NCI-H1105 treated with DMSO at 0.1 percent for 48 hours (cell line): ENCODE results near the gene RWDD1.
A peak's percentile ranks its signal among the peaks of the same experiment; 100 is the strongest.

ENCODE experiments used
- DNase-seq: peaks from one replicate; lab custom pipeline; 2025; lab: John Stamatoyannopoulos, UW

RWDD1 gene

GRCh38 chr6:116570856-116571682, at the start of gene RWDD1:
RWDD1 (plus strand) TSS chr6:116571504; CDS start chr6:116571583, 79 bp downstream.
- peak; percentile 99 for DNase-seq

DNA sequence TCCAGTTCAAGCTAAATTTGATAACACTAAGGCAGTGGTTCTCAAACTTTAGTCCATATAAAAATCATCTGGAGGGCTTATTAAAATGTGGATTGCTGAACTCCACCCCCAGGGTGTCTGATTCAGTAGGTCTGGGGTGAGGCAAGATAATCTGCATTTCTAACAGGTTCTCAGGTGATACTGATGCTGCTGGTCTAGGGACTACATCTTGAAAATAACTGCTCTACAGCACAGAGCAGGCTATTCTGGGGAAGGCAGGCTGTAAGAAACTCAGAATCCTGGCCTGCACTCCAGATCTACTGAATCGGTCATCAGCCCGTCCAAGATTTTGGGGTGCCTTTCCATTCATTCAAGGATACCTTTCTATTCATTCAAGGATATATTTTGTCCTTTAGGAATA, 48.4 kb upstream of the RWDD1 start:
- DNase-seq: no peak

DNA sequence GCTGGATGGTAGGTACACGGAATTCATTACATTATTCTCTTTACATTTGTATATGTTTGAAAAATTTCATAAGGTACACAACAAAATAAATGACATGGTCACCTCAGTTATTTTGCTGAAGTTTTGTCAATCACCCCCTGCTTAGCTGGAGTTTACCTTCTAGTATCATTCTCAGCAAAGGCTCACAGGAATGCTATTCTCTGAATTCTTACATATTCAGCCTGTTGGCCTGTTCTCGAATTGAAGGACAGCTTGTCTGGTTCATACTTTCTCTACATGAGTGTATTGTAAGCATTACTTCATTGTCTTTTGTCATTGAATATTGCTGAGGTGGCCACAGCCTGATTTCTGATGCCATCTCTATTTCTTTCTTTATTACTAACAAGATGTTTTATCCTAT, 47.1 kb upstream of the RWDD1 start:
- no peak for DNase-seq

- peak; percentile 37 for DNase-seq
Observed at GRCh38 chr6:116528133-116528532, 43.2 kb upstream of the RWDD1 start.

DNA sequence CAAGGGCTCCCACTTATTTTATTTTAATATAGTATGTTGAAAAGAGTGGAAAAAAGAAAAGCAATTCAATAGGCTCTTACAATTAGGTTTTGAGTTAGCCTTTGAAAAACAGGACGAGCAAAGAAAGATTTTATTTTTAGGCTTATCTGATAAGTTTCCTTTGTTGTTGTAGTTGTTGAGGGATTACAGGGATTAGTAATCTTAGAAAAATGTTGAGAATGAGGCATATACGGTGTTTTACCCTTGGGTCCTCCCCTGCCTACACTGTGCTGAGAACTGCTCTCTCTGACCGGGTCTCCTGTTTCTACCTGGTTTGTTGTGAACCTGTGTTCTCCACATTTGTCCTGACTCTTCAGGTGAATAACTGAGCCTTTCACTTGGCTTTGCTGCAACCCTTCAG, 42.5 kb upstream of the RWDD1 start:
- no peak for DNase-seq

GRCh38 chr6:116529466-116530290, 41.6 kb upstream of the RWDD1 start:
- DNase-seq: no peak

GRCh38 chr6:116530436-116530835, 40.9 kb upstream of the RWDD1 start:
- DNase-seq: peak; percentile 97

- peak; percentile 66 for DNase-seq
Observed at GRCh38 chr6:116531675-116532570, 39.4 kb upstream of the RWDD1 start.

GRCh38 chr6:116533233-116533957, 37.9 kb upstream of the RWDD1 start:
- DNase-seq: no peak

DNA sequence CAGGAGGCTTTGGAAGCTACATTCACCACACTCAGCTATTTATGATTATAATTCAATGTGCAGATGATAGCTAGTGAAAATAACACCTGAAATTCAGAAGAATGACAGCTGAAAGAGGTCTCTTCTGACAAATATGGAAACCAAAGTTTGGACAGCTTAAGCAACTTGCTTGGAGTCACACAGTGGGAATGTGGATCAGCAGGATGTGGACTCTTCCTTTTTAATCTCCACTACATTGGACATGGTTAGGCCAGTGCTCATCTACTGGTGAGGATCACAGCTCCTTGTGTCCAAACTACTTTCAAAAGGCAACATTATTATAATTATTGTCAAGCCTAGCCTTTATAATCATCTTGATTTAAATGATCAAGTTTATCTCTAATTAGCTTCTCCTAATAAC, 36.2 kb upstream of the RWDD1 start:
- DNase-seq: no peak

- DNase-seq: peak; percentile 71
Observed at GRCh38 chr6:116536216-116536621, 35.1 kb upstream of the RWDD1 start.

DNA sequence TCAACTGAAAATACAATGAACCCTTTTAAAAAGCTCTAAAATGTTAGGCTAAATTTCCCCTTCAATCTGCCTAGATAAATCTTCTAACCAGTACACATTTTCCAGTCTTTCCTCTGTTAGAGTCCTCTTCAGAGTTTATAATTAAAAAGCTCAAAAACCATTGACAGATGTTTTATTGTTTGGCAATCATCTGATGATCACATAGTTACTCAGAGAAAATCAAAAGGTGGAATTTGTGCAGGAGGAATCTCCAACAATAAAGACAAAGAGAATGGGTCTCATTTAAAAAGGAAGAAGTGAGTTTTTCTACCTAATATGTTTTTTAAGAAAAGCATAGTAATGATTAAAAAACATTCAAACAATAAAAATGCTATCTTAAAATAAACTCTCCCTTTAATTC, 28.9 kb upstream of the RWDD1 start:
- no peak for DNase-seq

- peak; percentile 31 for DNase-seq
Observed at GRCh38 chr6:116543149-116543548, 28.2 kb upstream of the RWDD1 start.

- DNase-seq: no peak
Observed at GRCh38 chr6:116545651-116546050, 25.7 kb upstream of the RWDD1 start, which contains the start of gene TRAPPC3L. TRAPPC3L (minus strand) TSS chr6:116545684; CDS start chr6:116545514, 170 bp downstream.

- no peak for DNase-seq
Observed at GRCh38 chr6:116547358-116547757, 23.9 kb upstream of the RWDD1 start.

GRCh38 chr6:116550796-116551195, 20.5 kb upstream of the RWDD1 start:
- no peak for DNase-seq

- DNase-seq: no peak
Observed at GRCh38 chr6:116553451-116553850, 17.9 kb upstream of the RWDD1 start, which contains the start of gene CALHM4. CALHM4 (plus strand) TSS chr6:116553751; CDS start chr6:116553794, 43 bp downstream.

- DNase-seq: no peak
Observed at GRCh38 chr6:116556065-116556464, 15.2 kb upstream of the RWDD1 start.

DNA sequence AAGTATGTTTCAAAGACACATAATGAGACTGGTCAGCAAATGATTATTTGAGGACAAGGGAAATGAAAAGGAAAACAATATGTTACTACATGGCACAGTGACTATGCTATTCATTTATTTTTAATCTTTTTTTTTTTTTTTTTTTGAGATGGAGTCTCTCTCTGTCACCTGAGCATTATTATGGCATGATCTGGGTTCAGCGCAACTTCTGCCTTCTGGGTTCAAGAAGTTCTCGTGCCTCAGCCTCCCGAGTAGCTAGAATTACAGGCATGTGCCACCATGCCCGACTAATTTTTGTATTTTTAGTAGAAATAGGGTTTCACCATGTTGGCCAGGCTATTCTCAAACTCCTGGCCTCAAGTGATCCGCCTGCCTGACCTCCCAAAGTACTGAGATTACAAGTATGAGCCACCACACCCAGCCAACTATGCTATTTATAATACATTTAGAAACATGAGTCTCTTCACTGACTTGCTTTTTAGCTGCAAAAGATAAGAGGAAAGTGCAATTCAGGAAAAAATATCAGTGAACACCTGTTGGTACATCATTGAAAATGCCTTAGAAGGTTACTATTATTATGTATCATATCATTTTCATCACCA, 14.4 kb upstream of the RWDD1 start:
- no peak for DNase-seq

GRCh38 chr6:116557893-116558292, 13.4 kb upstream of the RWDD1 start:
- peak; percentile 82 for DNase-seq

GRCh38 chr6:116560130-116560529, 11.2 kb upstream of the RWDD1 start:
- no peak for DNase-seq
